Duodenal mucosa (tissue), 2 donors: ENCODE data around the gene RAB7A.

Experiments used
- H3K27ac ChIP-seq: one replicate; pipeline ENCODE4 v1.7.0; 2013; ENCODE audit warnings: low read depth, low read length
- H3K27me3 ChIP-seq, 2 donors: one replicate each; pipeline ENCODE4 v1.7.0; 2013; ENCODE audit warnings: low read length in 2 of 2, control low read depth in 1 of 2; ENCODE audit not compliant: insufficient read depth in 2 of 2, control insufficient read depth in 1 of 2
- H3K36me3 ChIP-seq, 2 donors: one replicate each; pipeline ENCODE4 v1.7.0; 2013; ENCODE audit warnings: low read length in 2 of 2, control low read depth in 1 of 2; ENCODE audit not compliant: insufficient read depth in 2 of 2, control insufficient read depth in 1 of 2
- H3K4me1 ChIP-seq, 2 donors: one replicate each; pipeline ENCODE4 v1.7.0; 2013; ENCODE audit warnings: low read length in 2 of 2, control low read depth in 1 of 2; ENCODE audit not compliant: insufficient read depth in 2 of 2, control insufficient read depth in 1 of 2
- H3K4me3 ChIP-seq, 2 donors: one replicate each; pipeline ENCODE4 v1.7.0; 2013; ENCODE audit warnings: low read length in 2 of 2, low read depth in 1 of 2
- H3K9ac ChIP-seq, 2 donors: one replicate each; pipeline ENCODE4 v1.7.0; 2013; ENCODE audit warnings: low read length in 2 of 2, low read depth in 1 of 2
- H3K9me3 ChIP-seq, 2 donors: one replicate each; pipeline ENCODE4 v1.7.0; 2013; ENCODE audit warnings: low read length in 2 of 2, control low read depth in 1 of 2; ENCODE audit not compliant: control insufficient read depth in 1 of 2

The RAB7A gene

GRCh38 chr3:128858167-128858566 is 132.2 kb downstream of the RAB7A start:
- Histone ChIP-seq H3K9me3 (peaks cover 41 to 45% of the 10 kb centered on the region in 2 donors), H3K4me3 (peak overlapping the region in 1 of 2 donors; percentile 23), H3K4me1 (no peaks in the 10 kb centered on the region), H3K9ac (no peak overlapping the region), H3K36me3 (no peaks in the 10 kb centered on the region), H3K27ac (peak overlapping the region; percentile 36), H3K27me3 (no peaks in the 10 kb centered on the region)

GRCh38 chr3:128859630-128860029 is 133.6 kb downstream of the RAB7A start:
- no peak overlapping the region for H3K4me3 ChIP-seq

GRCh38 chr3:128861491-128861890 is 135.5 kb downstream of the RAB7A start:
- H3K9ac ChIP-seq = no peak overlapping the region
- H3K36me3 ChIP-seq = no peaks in the 10 kb centered on the region
- H3K4me3 ChIP-seq = no peak overlapping the region
- no peak overlapping the region for H3K27ac ChIP-seq
- H3K9me3 ChIP-seq = peaks cover 28% of the 10 kb centered on the region in 2 donors
- no peaks in the 10 kb centered on the region for H3K27me3 ChIP-seq
- H3K4me1 ChIP-seq = no peaks in the 10 kb centered on the region

More at GRCh38 chr3:128859630-128860029, 133.6 kb downstream of the RAB7A start:
- Histone ChIP-seq H3K27ac (no peak overlapping the region), H3K4me1 (no peaks in the 10 kb centered on the region), H3K9ac (no peak overlapping the region), H3K27me3 (no peaks in the 10 kb centered on the region), H3K9me3 (peaks cover 32 to 34% of the 10 kb centered on the region in 2 donors), H3K36me3 (no peaks in the 10 kb centered on the region)

GRCh38 chr3:128863560-128863959 is 137.6 kb downstream of the RAB7A start:
- Histone ChIP-seq H3K27ac (no peak overlapping the region), H3K9me3 (peaks cover 24% of the 10 kb centered on the region in 2 donors)

More at GRCh38 chr3:128863560-128863959, 137.6 kb downstream of the RAB7A start:
- no peaks in the 10 kb centered on the region for H3K36me3 ChIP-seq
- no peak overlapping the region for H3K4me3 ChIP-seq
- H3K27me3 ChIP-seq = no peaks in the 10 kb centered on the region
- H3K4me1 ChIP-seq = no peaks in the 10 kb centered on the region
- H3K9ac ChIP-seq = no peak overlapping the region
